Activated CD8-positive, alpha-beta T cell treated with anti-CD3 and anti-CD28 coated beads for 36 hours (primary cell): Measurements from ENCODE around the gene BMP8B. TPM values are rescaled to one million over a fixed set of nuclear protein-coding genes. Genes with fewer than 3 reads are reported as not detected.

Experiments used
- ATAC-seq: fragments of 200-7000 bp; cut with Tn5 transposase; one replicate; pipeline ENCODE4 v1.10.0; 2021; ENCODE audit warnings: mild to moderate bottlenecking, moderate library complexity
- CTCF ChIA-PET: fragments of 350-600 bp; sonication (Branson Sonifier 250); formaldehyde crosslinking; loops from one replicate; lab custom pipeline; 2021; ENCODE audit warnings: antibody characterized with exemption; lab: Charles Lee
- POLR2A ChIA-PET: fragments of 350-600 bp; sonication (Branson Sonifier 250); formaldehyde crosslinking; loops from one replicate; lab custom pipeline; 2021; ENCODE audit warnings: antibody characterized with exemption; lab: Charles Lee
- DNase-seq: peaks from one replicate; pipeline ENCODE4 v3.0.0-alpha.2; 2020
- H3K27ac Mint-ChIP-seq: one replicate; pipeline ENCODE4 v1.8.0; 2021; ENCODE audit warnings: mild to moderate bottlenecking, mixed read lengths
- H3K27me3 Mint-ChIP-seq: one replicate; pipeline ENCODE4 v1.8.0; 2021; ENCODE audit warnings: mixed read lengths
- H3K36me3 Mint-ChIP-seq: one replicate; pipeline ENCODE4 v1.8.0; 2021; ENCODE audit warnings: low read depth, mixed read lengths
- H3K4me1 Mint-ChIP-seq: one replicate; pipeline ENCODE4 v1.8.0; 2021; ENCODE audit warnings: low read depth, mixed read lengths
- H3K4me3 Mint-ChIP-seq: one replicate; pipeline ENCODE4 v1.8.0; 2021; ENCODE audit warnings: mild to moderate bottlenecking, moderate library complexity, mixed read lengths
- H3K9me3 Mint-ChIP-seq: one replicate; pipeline ENCODE4 v1.8.0; 2021; ENCODE audit warnings: mixed read lengths
- intact Hi-C: fragments of 100-400 bp; cut with micrococcal nuclease; formaldehyde crosslinking; loops from one replicate; pipeline ENCODE4 v1.10.0; 2022
- total RNA-seq, 2 experiments: library from RNA; stranded (reverse); gene quantifications; one replicate each; pipeline ENCODE4 v1.2.3, GENCODE V29; 2021
- TF ChIP-seq, protein P1 (sequence below): fragments of 200-600 bp; IDR thresholded peaks from one replicate; pipeline ENCODE4 v1.8.0; 2022; ENCODE audit warnings: antibody characterized with exemption, mild to moderate bottlenecking

Gene BMP8B
- total RNA-seq, 2 experiments from 2014 or later, result 0.36 to 0.51 TPM

DNA sequence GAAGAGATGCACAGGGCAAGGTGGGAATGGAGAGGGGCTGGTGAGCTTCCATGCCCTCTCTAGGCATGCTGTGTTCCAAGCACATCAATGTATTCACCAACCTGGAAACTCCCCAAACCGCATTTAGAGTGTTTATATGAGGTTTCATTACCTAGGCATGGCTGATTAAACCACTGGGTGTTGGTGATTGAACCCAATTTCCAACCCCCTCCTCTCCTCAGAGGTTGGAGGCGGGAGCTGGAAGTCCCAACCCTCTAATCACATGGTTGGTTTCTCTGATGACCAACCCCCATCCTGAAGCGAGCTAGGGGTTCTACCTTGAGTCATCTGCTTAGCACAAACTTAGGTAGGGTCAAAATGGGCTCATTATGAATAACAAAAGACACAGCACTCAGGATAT lies 52.9 kb downstream of the BMP8B start:
- DNase-seq (peak; percentile 34), ATAC-seq (peak; percentile 8)
- Mint-ChIP-seq H3K36me3 (peaks cover 14% of the 10 kb centered on the region), H3K4me1 (peaks cover 33% of the 10 kb centered on the region), H3K9me3 (no peaks in the 10 kb centered on the region), H3K27me3 (peaks cover 17% of the 10 kb centered on the region), H3K4me3 (no peak overlapping the region), H3K27ac (no peak overlapping the region)
- intact Hi-C loops, result no loop called here
- ChIA-PET POLR2A (interaction anchor here (2.0 kb wide), 1 partner anchor 69 kb away, joined by 4 read pairs; no protein-coding TSS in a partner anchor), CTCF (interaction anchor here (0.9 to 1.3 kb wide), 6 partner anchors 11 to 129 kb away, joined by 3 to 4 read pairs (median 4); partner anchors contain the start of gene NT5C1A)
- TF ChIP-seq, protein P1, sequence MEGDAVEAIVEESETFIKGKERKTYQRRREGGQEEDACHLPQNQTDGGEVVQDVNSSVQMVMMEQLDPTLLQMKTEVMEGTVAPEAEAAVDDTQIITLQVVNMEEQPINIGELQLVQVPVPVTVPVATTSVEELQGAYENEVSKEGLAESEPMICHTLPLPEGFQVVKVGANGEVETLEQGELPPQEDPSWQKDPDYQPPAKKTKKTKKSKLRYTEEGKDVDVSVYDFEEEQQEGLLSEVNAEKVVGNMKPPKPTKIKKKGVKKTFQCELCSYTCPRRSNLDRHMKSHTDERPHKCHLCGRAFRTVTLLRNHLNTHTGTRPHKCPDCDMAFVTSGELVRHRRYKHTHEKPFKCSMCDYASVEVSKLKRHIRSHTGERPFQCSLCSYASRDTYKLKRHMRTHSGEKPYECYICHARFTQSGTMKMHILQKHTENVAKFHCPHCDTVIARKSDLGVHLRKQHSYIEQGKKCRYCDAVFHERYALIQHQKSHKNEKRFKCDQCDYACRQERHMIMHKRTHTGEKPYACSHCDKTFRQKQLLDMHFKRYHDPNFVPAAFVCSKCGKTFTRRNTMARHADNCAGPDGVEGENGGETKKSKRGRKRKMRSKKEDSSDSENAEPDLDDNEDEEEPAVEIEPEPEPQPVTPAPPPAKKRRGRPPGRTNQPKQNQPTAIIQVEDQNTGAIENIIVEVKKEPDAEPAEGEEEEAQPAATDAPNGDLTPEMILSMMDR, result no peak

DNA sequence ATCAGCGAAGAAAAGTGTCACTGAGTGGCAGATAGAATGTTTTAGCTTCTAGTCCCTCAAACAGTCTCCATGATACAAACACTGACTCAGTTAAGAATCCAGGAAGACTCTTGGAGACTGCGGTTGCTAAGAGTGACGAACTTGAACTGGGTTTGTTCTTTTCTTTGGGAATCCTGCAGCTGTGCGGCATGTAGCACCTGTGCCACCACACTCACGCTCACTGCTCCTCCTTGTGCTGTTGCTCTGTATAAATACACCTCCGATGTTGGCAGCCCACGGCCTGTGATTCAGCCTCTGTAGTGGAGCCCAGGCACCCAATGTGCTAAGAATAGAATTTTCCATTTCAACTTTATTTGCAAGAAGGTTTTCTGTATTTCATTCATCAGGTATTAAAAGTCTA lies 55.5 kb downstream of the BMP8B start:
- DNase-seq (peak; percentile 26), ATAC-seq (no peak)
- Mint-ChIP-seq H3K4me1 (peaks cover 18% of the 10 kb centered on the region), H3K9me3 (no peaks in the 10 kb centered on the region), H3K27ac (no peak overlapping the region), H3K36me3 (no peaks in the 10 kb centered on the region), H3K4me3 (no peak overlapping the region), H3K27me3 (peaks cover 41% of the 10 kb centered on the region)
- ChIA-PET POLR2A (interaction anchor here (1.6 kb wide), 1 partner anchor 32 kb away, joined by 4 read pairs; no protein-coding TSS in a partner anchor), CTCF (interaction anchor here (0.9 to 1.5 kb wide), 2 partner anchors 13 to 330 kb away, joined by 3 to 5 read pairs; no protein-coding TSS in a partner anchor)
- intact Hi-C loops, result no loop called here
- TF ChIP-seq, protein P1, result no peak

DNA sequence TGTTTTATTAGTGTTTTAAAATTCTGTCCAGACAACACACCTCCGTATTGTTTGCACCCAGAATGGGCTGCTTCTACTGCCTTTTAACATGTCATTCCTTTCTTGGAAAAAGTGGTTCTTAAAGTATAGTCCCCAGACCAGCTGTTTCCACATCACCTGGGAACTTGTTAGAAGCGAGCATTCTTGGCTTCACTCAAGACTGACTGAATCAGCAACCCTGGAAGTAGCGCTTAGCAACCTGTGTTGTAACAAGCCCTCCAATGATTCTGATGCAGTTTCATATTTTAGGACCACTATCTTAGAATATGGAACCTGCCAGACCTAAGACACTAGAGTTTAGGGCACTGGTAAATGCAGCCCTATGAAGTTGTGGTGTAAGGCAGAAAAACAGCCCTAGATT lies 55.9 kb downstream of the BMP8B start:
- POLR2A ChIA-PET, result no interaction called here
- H3K9me3 Mint-ChIP-seq, result no peaks in the 10 kb centered on the region
- H3K36me3 Mint-ChIP-seq, result no peaks in the 10 kb centered on the region
- DNase-seq (no peak), ATAC-seq (no peak)
- no peak overlapping the region for H3K4me3 Mint-ChIP-seq
- TF ChIP-seq, protein P1, result no peak
- H3K27ac Mint-ChIP-seq, result no peak overlapping the region
- peaks cover 19% of the 10 kb centered on the region for H3K4me1 Mint-ChIP-seq
- CTCF ChIA-PET, result interaction anchor here (0.9 kb wide), 1 partner anchor 330 kb away, joined by 3 read pairs; no protein-coding TSS in a partner anchor
- intact Hi-C loops, result no loop called here
- peaks cover 45% of the 10 kb centered on the region for H3K27me3 Mint-ChIP-seq

DNA sequence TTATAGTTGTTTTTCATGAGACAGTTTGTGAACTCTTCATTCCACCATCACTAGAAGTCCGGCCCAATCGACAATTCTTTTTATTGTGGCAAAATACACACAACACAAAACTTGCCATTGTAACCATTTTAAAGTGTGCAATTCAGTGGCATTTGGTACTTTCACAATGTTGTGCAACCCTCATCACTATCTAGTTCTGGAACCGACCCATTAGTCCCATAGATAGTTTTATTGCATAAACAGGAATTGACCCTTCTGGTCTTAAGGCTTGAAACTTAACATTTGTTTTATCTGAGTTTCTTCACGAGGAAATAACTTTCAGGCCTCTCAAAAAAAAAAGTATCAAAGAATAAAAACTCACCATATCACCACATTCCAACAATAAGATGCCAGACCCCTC lies 58.8 kb downstream of the BMP8B start:
- no peak for DNase-seq
- H3K4me1 Mint-ChIP-seq, result peaks cover 11% of the 10 kb centered on the region
- no peak for ATAC-seq
- H3K27me3 Mint-ChIP-seq, result peaks cover 56% of the 10 kb centered on the region
- CTCF ChIA-PET, result interaction anchor here (1.0 to 1.1 kb wide), 2 partner anchors 10 to 123 kb away, joined by 3 to 4 read pairs; no protein-coding TSS in a partner anchor
- no peaks in the 10 kb centered on the region for H3K9me3 Mint-ChIP-seq
- TF ChIP-seq, protein P1, result no peak
- no peaks in the 10 kb centered on the region for H3K36me3 Mint-ChIP-seq
- intact Hi-C loops, result no loop called here
- no peak overlapping the region for H3K4me3 Mint-ChIP-seq
- POLR2A ChIA-PET, result no interaction called here
- no peak overlapping the region for H3K27ac Mint-ChIP-seq

DNA sequence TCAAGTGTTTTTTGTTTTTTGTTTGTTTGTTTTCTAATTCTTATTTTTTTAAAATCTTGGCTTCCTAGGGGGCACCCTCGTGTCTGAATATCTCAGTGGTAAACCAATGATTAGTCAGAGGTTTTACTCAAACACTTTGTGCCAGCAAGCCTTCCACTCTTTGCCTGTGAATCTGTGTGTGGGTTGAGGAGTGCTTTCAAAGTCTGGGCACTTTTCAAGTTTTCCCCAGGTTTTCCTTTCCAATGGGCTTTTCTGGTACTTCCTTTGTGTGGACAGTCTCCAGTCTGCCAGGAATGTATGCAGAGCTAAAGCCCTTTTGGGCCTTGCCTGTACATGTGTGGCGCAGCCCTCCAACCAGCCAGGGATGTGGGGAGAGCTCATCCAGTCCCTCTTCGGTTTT lies 59.6 kb downstream of the BMP8B start:
- H3K27ac Mint-ChIP-seq, result no peak overlapping the region
- peaks cover 11% of the 10 kb centered on the region for H3K4me1 Mint-ChIP-seq
- ChIA-PET CTCF (interaction anchor here (0.8 to 1.1 kb wide), 3 partner anchors 9 to 123 kb away, joined by 3 to 4 read pairs (median 3); no protein-coding TSS in a partner anchor), POLR2A (no interaction called here)
- DNase-seq (no peak), ATAC-seq (no peak)
- H3K4me3 Mint-ChIP-seq, result no peak overlapping the region
- H3K27me3 Mint-ChIP-seq, result peaks cover 62% of the 10 kb centered on the region
- intact Hi-C loops, result no loop called here
- TF ChIP-seq, protein P1, result no peak
- no peaks in the 10 kb centered on the region for H3K9me3 Mint-ChIP-seq
- H3K36me3 Mint-ChIP-seq, result no peaks in the 10 kb centered on the region
